Spleen (tissue), 11 donors: ENCODE measurements around the gene TIE1. TPM values are rescaled to one million over a fixed set of nuclear protein-coding genes. Genes with fewer than 3 reads are reported as not detected.

Experiments
- DNase-seq: peaks from one replicate; pipeline ENCODE4 v3.0.0-alpha.2; 2020
- H3K27ac ChIP-seq, 8 donors: fragments of 200-600 bp; sonication (generic) in 7 of 8; 1 replicate in 4 of 8; 2 replicates in 4 of 8; pipeline versions ENCODE4 v1.5.0 to v1.8.0; 2016 to 2021; ENCODE audit warnings: inconsistent platforms in 4 of 8, mild to moderate bottlenecking in 4 of 8, moderate library complexity in 1 of 8
- H3K27me3 ChIP-seq, 7 donors: fragments of 200-600 bp; sonication (generic) in 6 of 7; replicated peaks in 1 of 7; 1 replicate in 4 of 7; 2 replicates in 3 of 7; pipeline versions ENCODE4 v1.5.0 to v1.8.0; 2016 to 2021; ENCODE audit warnings: inconsistent platforms in 3 of 7, mild to moderate bottlenecking in 1 of 7
- H3K36me3 ChIP-seq, 6 donors: fragments of 200-600 bp; sonication (generic) in 5 of 6; 1 replicate in 4 of 6; 2 replicates in 2 of 6; pipeline versions ENCODE4 v1.5.0 to v1.8.0; 2016 to 2021; ENCODE audit warnings: inconsistent platforms in 2 of 6
- H3K4me1 ChIP-seq, 6 donors: fragments of 200-600 bp; sonication (generic) in 5 of 6; 1 replicate in 3 of 6; 2 replicates in 3 of 6; pipeline versions ENCODE4 v1.5.0 to v1.8.0; 2016 to 2021; ENCODE audit warnings: inconsistent platforms in 3 of 6
- H3K4me3 ChIP-seq, 8 donors: fragments of 200-600 bp; sonication (generic) in 7 of 8; 1 replicate in 4 of 8; 2 replicates in 4 of 8; pipeline versions ENCODE4 v1.5.0 to v1.8.0; 2016 to 2021; ENCODE audit warnings: inconsistent platforms in 4 of 8, mild to moderate bottlenecking in 4 of 8, moderate library complexity in 2 of 8
- H3K9me3 ChIP-seq, 8 donors: fragments of 200-600 bp; sonication (generic) in 7 of 8; 1 replicate in 4 of 8; 2 replicates in 4 of 8; pipeline versions ENCODE4 v1.5.0 to v1.8.0; 2016 to 2021; ENCODE audit warnings: inconsistent platforms in 4 of 8
- POLR2A ChIP-seq, 3 donors: fragments of 450-650 bp; IDR thresholded peaks; one replicate each; pipeline ENCODE4 v1.5.1; 2017; ENCODE audit warnings: antibody characterized with exemption in 3 of 3, mild to moderate bottlenecking in 1 of 3
- POLR2AphosphoS5 ChIP-seq, 3 donors: sonication (generic); formaldehyde crosslinking; IDR thresholded peaks; one replicate each; pipeline ENCODE4 v1.5.1; 2017; ENCODE audit warnings: antibody characterized with exemption in 3 of 3
- WGBS, 5 donors: extraction: QIAGEN DNeasy Blood & Tissue Kit in 3 of 5; methylation state at CpG; one replicate each; pipeline versions ENCODE4 v1.1.5 to v1.1.7; 2013 to 2018; 5-methylcytosine and 5-hydroxymethylcytosine counted together
- intact Hi-C: fragments of 100-400 bp; cut with DNase I; formaldehyde crosslinking; loops from one replicate; pipeline ENCODE4 v1.15.0; 2023; ENCODE audit warnings: low total_unique reads
- polyA plus RNA-seq, 3 donors: library from polyadenylated mRNA; stranded (reverse); fragments of 200-250 nt; gene quantifications; one replicate each; pipeline ENCODE4 v1.2.1, GENCODE V29; 2013
- total RNA-seq, 7 donors: library from RNA; depleted of rRNA in 3 of 7; stranded (reverse); fragments of >200 nt in 3 of 7; fragmentation: NEBNext Ultra II Directional in 4 of 7; extraction: Animal tissue kit (Norgen Biotek cat#: 25700) in 4 of 7; gene quantifications; one replicate each; pipeline versions ENCODE4 v1.1.0 to v1.2.1, GENCODE V29; 2016 to 2021
- TF ChIP-seq, protein P1 (sequence below), 11 experiments: fragments of 200-600 bp in 7 of 11; fragments of 450-650 bp in 4 of 11; sonication (generic) in 4 of 11; IDR thresholded peaks in 8 of 11; conservative IDR thresholded peaks in 3 of 11; 1 replicate in 7 of 11; 2 replicates in 4 of 11; pipeline versions ENCODE4 v1.4.0 to v1.8.0; 2016 to 2021; ENCODE audit warnings: antibody characterized with exemption in 11 of 11, inconsistent platforms in 4 of 11, mild to moderate bottlenecking in 1 of 11
- donor health status: healthy with polysubstance abuse.
- donor health status: DM: no; HTN: no; CAD: no; lungs with moderate emphysema.
- donor health status: DM: no; HTN: no; CAD: no.
- donor health status: Bipolar disorder and iron deficiency.
- donor health status: healthy.
- donor health status: DM: no; HTN: no; CAD: no.
- donor health status: DM: yes; HTN: yes; CAD: no.

TIE1 gene
- total and polyA plus RNA-seq, 10 donors, result 4.9 to 81.8 (median 55.7) TPM

GRCh38 chr1:43265431-43265830, 35.4 kb upstream of the TIE1 start:
- no peak for DNase-seq
- Histone ChIP-seq H3K36me3 (no peaks in the 10 kb centered on the region), H3K9me3 (peaks cover 0 to 12% (median 8%) of the 10 kb centered on the region in 8 donors), H3K27me3 (peaks cover 0 to 13% (median 0%) of the 10 kb centered on the region in 7 donors), H3K4me3 (no peak overlapping the region), H3K27ac (no peak overlapping the region), H3K4me1 (peaks cover 0 to 3% (median 1%) of the 10 kb centered on the region in 6 donors)
- 83 to 94% (median 90%) methylated on average over 4 of the region's 4 CpGs for WGBS, 5 donors
- intact Hi-C loops, result no loop called here
- TF ChIP-seq, protein P1, sequence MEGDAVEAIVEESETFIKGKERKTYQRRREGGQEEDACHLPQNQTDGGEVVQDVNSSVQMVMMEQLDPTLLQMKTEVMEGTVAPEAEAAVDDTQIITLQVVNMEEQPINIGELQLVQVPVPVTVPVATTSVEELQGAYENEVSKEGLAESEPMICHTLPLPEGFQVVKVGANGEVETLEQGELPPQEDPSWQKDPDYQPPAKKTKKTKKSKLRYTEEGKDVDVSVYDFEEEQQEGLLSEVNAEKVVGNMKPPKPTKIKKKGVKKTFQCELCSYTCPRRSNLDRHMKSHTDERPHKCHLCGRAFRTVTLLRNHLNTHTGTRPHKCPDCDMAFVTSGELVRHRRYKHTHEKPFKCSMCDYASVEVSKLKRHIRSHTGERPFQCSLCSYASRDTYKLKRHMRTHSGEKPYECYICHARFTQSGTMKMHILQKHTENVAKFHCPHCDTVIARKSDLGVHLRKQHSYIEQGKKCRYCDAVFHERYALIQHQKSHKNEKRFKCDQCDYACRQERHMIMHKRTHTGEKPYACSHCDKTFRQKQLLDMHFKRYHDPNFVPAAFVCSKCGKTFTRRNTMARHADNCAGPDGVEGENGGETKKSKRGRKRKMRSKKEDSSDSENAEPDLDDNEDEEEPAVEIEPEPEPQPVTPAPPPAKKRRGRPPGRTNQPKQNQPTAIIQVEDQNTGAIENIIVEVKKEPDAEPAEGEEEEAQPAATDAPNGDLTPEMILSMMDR (IDR thresholded peaks at IDR 0.05 in 8 of 11, conservative IDR thresholded peaks at IDR 0.05 in 3 of 11), result no peak
- TF ChIP-seq POLR2A (IDR thresholded peaks at IDR 0.05), result no peak
- TF ChIP-seq POLR2AphosphoS5 (IDR thresholded peaks at IDR 0.05), result no peak

DNA sequence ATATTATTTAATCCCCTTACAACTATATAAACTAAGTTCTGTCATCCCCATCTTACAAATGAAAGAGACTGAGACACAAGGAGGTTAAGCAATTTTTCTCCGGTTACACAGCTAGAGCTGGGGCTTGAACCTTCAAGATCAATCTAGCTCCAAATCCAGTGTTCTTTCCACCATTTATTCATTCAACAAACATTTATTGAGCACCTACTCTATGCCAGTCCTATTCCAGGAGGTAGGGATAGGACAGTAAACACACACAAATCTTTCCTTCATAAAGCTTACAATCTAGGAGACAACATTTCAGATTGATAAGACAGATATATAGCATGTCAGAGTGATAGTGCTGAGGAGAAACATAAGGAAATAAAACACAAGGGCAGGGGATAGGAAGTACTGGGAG, 33.9 kb upstream of the TIE1 start:
- WGBS, 5 donors, result 90 to 100% (median 93%) methylated on average over 1 of the region's 1 CpG
- TF ChIP-seq POLR2AphosphoS5 (IDR thresholded peaks at IDR 0.05) (no peak), POLR2A (IDR thresholded peaks at IDR 0.05) (no peak)
- TF ChIP-seq, protein P1 (IDR thresholded peaks at IDR 0.05 in 8 of 11, conservative IDR thresholded peaks at IDR 0.05 in 3 of 11), result no peak
- H3K4me1 ChIP-seq, result peaks cover 0 to 12% (median 5%) of the 10 kb centered on the region in 6 donors
- intact Hi-C loops, result no loop called here
- peaks cover 0 to 12% (median 8%) of the 10 kb centered on the region in 8 donors for H3K9me3 ChIP-seq
- H3K27ac ChIP-seq, result no peak overlapping the region
- no peak for DNase-seq
- peaks cover 0 to 24% (median 0%) of the 10 kb centered on the region in 7 donors for H3K27me3 ChIP-seq
- H3K4me3 ChIP-seq, result no peak overlapping the region
- no peaks in the 10 kb centered on the region for H3K36me3 ChIP-seq

DNA sequence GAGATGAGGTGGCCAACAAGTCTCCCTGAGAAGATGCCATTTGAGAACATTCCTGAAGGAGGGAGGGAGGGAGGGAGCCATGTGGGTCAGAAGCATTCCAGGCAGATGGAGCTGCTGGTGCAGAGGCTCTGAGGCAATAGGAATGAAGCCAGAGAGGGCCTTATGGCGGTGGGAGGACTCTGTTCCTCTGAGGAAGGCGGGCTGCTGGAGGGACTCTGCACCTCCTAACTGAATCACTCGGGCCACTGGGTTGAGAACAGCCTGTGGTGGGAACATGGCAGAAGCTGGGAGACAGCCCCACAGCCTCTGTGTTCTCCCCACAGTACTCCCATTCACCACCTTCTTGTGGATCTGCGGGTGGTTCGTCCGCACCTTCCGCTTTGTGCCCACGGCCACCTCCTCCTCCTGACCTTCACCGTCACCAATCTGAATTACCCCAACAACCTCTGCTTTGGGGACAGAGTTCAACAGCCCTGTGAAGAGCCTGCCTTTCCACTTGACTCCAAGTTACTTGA, 33.4 kb upstream of the TIE1 start:
- 79 to 96% (median 92%) methylated on average over 9 of the region's 9 CpGs for WGBS, 5 donors
- no peaks in the 10 kb centered on the region for H3K36me3 ChIP-seq
- DNase-seq, result no peak
- TF ChIP-seq POLR2AphosphoS5 (IDR thresholded peaks at IDR 0.05) (no peak), POLR2A (IDR thresholded peaks at IDR 0.05) (no peak)
- TF ChIP-seq, protein P1 (IDR thresholded peaks at IDR 0.05 in 8 of 11, conservative IDR thresholded peaks at IDR 0.05 in 3 of 11), result no peak
- peaks cover 0 to 24% (median 0%) of the 10 kb centered on the region in 7 donors for H3K27me3 ChIP-seq
- peaks cover 0 to 12% (median 8%) of the 10 kb centered on the region in 8 donors for H3K9me3 ChIP-seq
- peaks cover 0 to 12% (median 5%) of the 10 kb centered on the region in 6 donors for H3K4me1 ChIP-seq
- intact Hi-C loops, result no loop called here
- H3K27ac ChIP-seq, result no peak overlapping the region
- H3K4me3 ChIP-seq, result no peak overlapping the region

GRCh38 chr1:43267818-43268425, 32.9 kb upstream of the TIE1 start:
- Histone ChIP-seq H3K4me3 (no peak overlapping the region), H3K27ac (no peak overlapping the region), H3K36me3 (no peaks in the 10 kb centered on the region), H3K4me1 (peaks cover 0 to 12% (median 5%) of the 10 kb centered on the region in 6 donors), H3K27me3 (peaks cover 0 to 24% (median 0%) of the 10 kb centered on the region in 7 donors), H3K9me3 (peaks cover 0 to 10% (median 7%) of the 10 kb centered on the region in 8 donors)
- TF ChIP-seq, protein P1 (IDR thresholded peaks at IDR 0.05 in 8 of 11, conservative IDR thresholded peaks at IDR 0.05 in 3 of 11), result no peak
- TF ChIP-seq POLR2A (IDR thresholded peaks at IDR 0.05), result no peak
- TF ChIP-seq POLR2AphosphoS5 (IDR thresholded peaks at IDR 0.05), result no peak
- intact Hi-C loops, result no loop called here
- WGBS, 5 donors, result 81 to 95% (median 89%) methylated on average over 3 of the region's 3 CpGs
- DNase-seq, result peak; percentile 28
